ENCODE results near the gene MAPK8IP1. TPM values are rescaled to one million over a fixed set of nuclear protein-coding genes. Genes with fewer than 3 reads are reported as not detected.
A peak's percentile ranks its signal among the peaks of the same experiment; 100 is the strongest.

The MAPK8IP1 gene
- polyA plus RNA-seq, 1 donor (not counting 4 experiments of a cell fraction or from before 2014, with no cell fraction given), result 0.51 TPM

- Histone ChIP-seq H3K4me3 (ENCODE audit: control insufficient read depth in 2 of 3, extremely low read depth in 1 of 3, insufficient read depth in 2 of 3, low read depth in 1 of 3, low read length in 3 of 3) (peak overlapping the region in 2 of 3 experiments; percentile 34 to 45), H4K20me1 (ENCODE audit: control insufficient read depth, extremely low read depth, insufficient read depth, low read length) (no peaks in the 10 kb centered on the region)
These were observed 47.8 kb downstream of the MAPK8IP1 start for GRCh38 chr11:45933131-45933831.

GRCh38 chr11:45933846-45934579, 48.6 kb downstream of the MAPK8IP1 start:
- DNase-seq (ENCODE audit: low read depth, low spot score), result no peak
- FAIRE-seq, result no peak

More at GRCh38 chr11:45933131-45933831, 47.8 kb downstream of the MAPK8IP1 start:
- no peaks in the 10 kb centered on the region for H3K27me3 ChIP-seq (ENCODE audit: control insufficient read depth, extremely low read depth, insufficient read depth, low read length)
- TF ChIP-seq CTCF (optimal IDR thresholded peaks at IDR 0.05 in 1 of 3, IDR thresholded peaks at IDR 0.05 in 1 of 3, conservative IDR thresholded peaks at IDR 0.05 in 1 of 3; ENCODE audit: extremely low read depth in 1 of 3, insufficient read depth in 2 of 3, low read length in 3 of 3) (no peak), EZH2 (IDR thresholded peaks at IDR 0.05; ENCODE audit: low read length) (no peak)
- H3K9me1 ChIP-seq (ENCODE audit: control insufficient read depth, extremely low read depth, insufficient read depth, low read length), result peaks cover 2% of the 10 kb centered on the region
- FAIRE-seq (peak; percentile 44), DNase-seq (ENCODE audit: low read depth, low spot score) (no peak)
- dilution Hi-C loops (cut with MboI; ENCODE audit: extremely low pct_ligation_motif_present, low sequenced_read_pairs), result no loop called here
- peak overlapping the region; percentile 14 for H3K9ac ChIP-seq (ENCODE audit: control insufficient read depth, extremely low read depth, insufficient read depth, low read length)
- H3K79me2 ChIP-seq (ENCODE audit: control insufficient read depth, insufficient read depth, low read length), result no peaks in the 10 kb centered on the region
- no peak overlapping the region for H3K27ac ChIP-seq (ENCODE audit: control insufficient read depth, insufficient read depth, low read length)
- peak overlapping the region; percentile 53 for H3K4me2 ChIP-seq (ENCODE audit: control insufficient read depth, extremely low read depth, insufficient read depth, low read depth, low read length)
- H3K36me3 ChIP-seq (ENCODE audit: control insufficient read depth in 2 of 2, extremely low read depth in 1 of 2, insufficient read depth in 2 of 2, low read length in 2 of 2), result peaks cover 7% of the 10 kb centered on the region in 2 experiments
- no peaks in the 10 kb centered on the region for H3K9me3 ChIP-seq (ENCODE audit: control insufficient read depth, low read depth, low read length)
- peak overlapping the region; percentile 21 for H2AFZ ChIP-seq (ENCODE audit: control insufficient read depth, low read length)
- peaks cover 73% of the 10 kb centered on the region for H3K4me1 ChIP-seq (ENCODE audit: control insufficient read depth, extremely low read depth, insufficient read depth, low read length)

More at GRCh38 chr11:45933846-45934579, 48.6 kb downstream of the MAPK8IP1 start:
- Histone ChIP-seq H3K27me3 (ENCODE audit: control insufficient read depth, extremely low read depth, insufficient read depth, low read length) (no peaks in the 10 kb centered on the region), H3K4me3 (ENCODE audit: control insufficient read depth in 2 of 3, extremely low read depth in 1 of 3, insufficient read depth in 2 of 3, low read depth in 1 of 3, low read length in 3 of 3) (peak overlapping the region in 2 of 3 experiments; percentile 8 to 45), H3K27ac (ENCODE audit: control insufficient read depth, insufficient read depth, low read length) (peak overlapping the region; percentile 24), H3K4me1 (ENCODE audit: control insufficient read depth, extremely low read depth, insufficient read depth, low read length) (peaks cover 66% of the 10 kb centered on the region), H3K9me1 (ENCODE audit: control insufficient read depth, extremely low read depth, insufficient read depth, low read length) (no peaks in the 10 kb centered on the region), H3K9ac (ENCODE audit: control insufficient read depth, extremely low read depth, insufficient read depth, low read length) (peak overlapping the region; percentile 8), H3K79me2 (ENCODE audit: control insufficient read depth, insufficient read depth, low read length) (no peaks in the 10 kb centered on the region), H3K9me3 (ENCODE audit: control insufficient read depth, low read depth, low read length) (no peaks in the 10 kb centered on the region), H4K20me1 (ENCODE audit: control insufficient read depth, extremely low read depth, insufficient read depth, low read length) (no peaks in the 10 kb centered on the region), H3K36me3 (ENCODE audit: control insufficient read depth in 2 of 2, extremely low read depth in 1 of 2, insufficient read depth in 2 of 2, low read length in 2 of 2) (peaks cover 7% of the 10 kb centered on the region in 2 experiments), H2AFZ (ENCODE audit: control insufficient read depth, low read length) (no peak overlapping the region), H3K4me2 (ENCODE audit: control insufficient read depth, extremely low read depth, insufficient read depth, low read depth, low read length) (peak overlapping the region; percentile 53)
- TF ChIP-seq CTCF (optimal IDR thresholded peaks at IDR 0.05 in 1 of 3, IDR thresholded peaks at IDR 0.05 in 1 of 3, conservative IDR thresholded peaks at IDR 0.05 in 1 of 3; ENCODE audit: extremely low read depth in 1 of 3, insufficient read depth in 2 of 3, low read length in 3 of 3), result no peak
- TF ChIP-seq EZH2 (IDR thresholded peaks at IDR 0.05; ENCODE audit: low read length), result no peak
- dilution Hi-C loops (cut with MboI; ENCODE audit: extremely low pct_ligation_motif_present, low sequenced_read_pairs), result no loop called here

Measured in keratinocyte (primary cell).